Measurements from ENCODE around the gene SFXN4. TPM values are rescaled to one million over a fixed set of nuclear protein-coding genes. Genes with fewer than 3 reads are reported as not detected.
A peak's percentile ranks its signal among the peaks of the same experiment; 100 is the strongest.

SFXN4 gene
- total and polyA plus RNA-seq, 4 donors = 10.6 to 40.4 (median 22.0) TPM

DNA sequence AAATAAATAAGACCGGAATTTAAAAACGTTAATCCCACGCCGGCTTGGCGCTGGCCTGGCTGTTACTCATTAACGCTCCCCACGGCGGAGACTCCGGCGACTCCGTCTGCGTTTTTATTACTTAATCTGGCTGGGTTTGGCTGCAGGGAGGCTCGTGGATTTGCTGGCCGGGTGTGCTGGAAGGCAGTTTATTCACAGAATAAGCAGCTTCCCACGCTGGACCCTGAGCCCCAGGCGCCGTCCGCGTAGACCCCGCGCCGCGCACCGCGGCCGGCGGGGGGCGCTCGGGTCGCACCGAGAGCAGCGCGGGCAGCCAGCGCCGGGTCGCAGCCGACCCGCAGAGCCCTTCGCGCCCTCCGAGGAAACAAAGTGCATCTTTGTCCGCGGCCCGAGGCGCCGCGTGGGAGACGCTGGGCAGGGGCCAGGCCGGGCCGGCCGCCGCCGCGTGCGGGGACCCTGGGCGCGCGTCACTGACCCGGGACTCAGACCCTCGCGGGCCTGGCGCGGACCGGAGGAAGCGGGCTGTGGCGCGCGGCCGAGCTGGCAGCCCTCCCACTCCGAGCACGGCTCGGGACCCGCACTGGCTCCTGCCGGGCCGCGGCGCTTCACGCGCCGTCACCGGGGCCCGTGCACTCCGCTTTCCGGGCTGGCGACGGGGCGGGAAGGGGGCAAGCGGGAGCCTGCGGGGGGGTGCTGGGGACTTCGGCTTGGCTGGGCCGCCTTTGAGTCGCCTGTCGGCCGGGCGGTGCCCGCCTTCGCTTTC lies 41.3 kb upstream of the SFXN4 start:
- H3K4me1 ChIP-seq (ENCODE audit: control insufficient read depth in 5 of 5, insufficient read depth in 5 of 5, low read length in 5 of 5) = peaks cover 0 to 38% (median 24%) of the 10 kb centered on the region in 5 donors
- H3K27ac ChIP-seq (ENCODE audit: low read depth in 1 of 2, low read length in 1 of 2) = peak overlapping the region; percentile 95 to 97
- H3K36me3 ChIP-seq (ENCODE audit: control insufficient read depth in 4 of 4, insufficient read depth in 4 of 4, low read length in 4 of 4) = peaks cover 0 to 3% (median under 1%) of the 10 kb centered on the region in 4 donors
- TF ChIP-seq, protein P1, sequence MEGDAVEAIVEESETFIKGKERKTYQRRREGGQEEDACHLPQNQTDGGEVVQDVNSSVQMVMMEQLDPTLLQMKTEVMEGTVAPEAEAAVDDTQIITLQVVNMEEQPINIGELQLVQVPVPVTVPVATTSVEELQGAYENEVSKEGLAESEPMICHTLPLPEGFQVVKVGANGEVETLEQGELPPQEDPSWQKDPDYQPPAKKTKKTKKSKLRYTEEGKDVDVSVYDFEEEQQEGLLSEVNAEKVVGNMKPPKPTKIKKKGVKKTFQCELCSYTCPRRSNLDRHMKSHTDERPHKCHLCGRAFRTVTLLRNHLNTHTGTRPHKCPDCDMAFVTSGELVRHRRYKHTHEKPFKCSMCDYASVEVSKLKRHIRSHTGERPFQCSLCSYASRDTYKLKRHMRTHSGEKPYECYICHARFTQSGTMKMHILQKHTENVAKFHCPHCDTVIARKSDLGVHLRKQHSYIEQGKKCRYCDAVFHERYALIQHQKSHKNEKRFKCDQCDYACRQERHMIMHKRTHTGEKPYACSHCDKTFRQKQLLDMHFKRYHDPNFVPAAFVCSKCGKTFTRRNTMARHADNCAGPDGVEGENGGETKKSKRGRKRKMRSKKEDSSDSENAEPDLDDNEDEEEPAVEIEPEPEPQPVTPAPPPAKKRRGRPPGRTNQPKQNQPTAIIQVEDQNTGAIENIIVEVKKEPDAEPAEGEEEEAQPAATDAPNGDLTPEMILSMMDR (IDR thresholded peaks at IDR 0.05; ENCODE audit: control extremely low read depth, extremely low read depth) = peak; percentile 36
- H3K9ac ChIP-seq (ENCODE audit: insufficient read depth in 1 of 2, low read length in 2 of 2) = no peak overlapping the region
- ATAC-seq (ENCODE audit: insufficient read depth, low FRiP score) (peak; percentile 64), DNase-seq (peak; percentile 80 to 86 (median 82))
- no peaks in the 10 kb centered on the region for H3K9me3 ChIP-seq (ENCODE audit: control insufficient read depth in 4 of 4, insufficient read depth in 3 of 4, low read length in 3 of 4)
- no peaks in the 10 kb centered on the region for H3K27me3 ChIP-seq (ENCODE audit: control insufficient read depth in 3 of 3, insufficient read depth in 3 of 3, low read length in 2 of 3)
- H3K4me3 ChIP-seq = peak overlapping the region; percentile 52
- WGBS, 2 donors = 0 to 1% methylated on average over 59 to 97 of the region's 97 CpGs

DNA sequence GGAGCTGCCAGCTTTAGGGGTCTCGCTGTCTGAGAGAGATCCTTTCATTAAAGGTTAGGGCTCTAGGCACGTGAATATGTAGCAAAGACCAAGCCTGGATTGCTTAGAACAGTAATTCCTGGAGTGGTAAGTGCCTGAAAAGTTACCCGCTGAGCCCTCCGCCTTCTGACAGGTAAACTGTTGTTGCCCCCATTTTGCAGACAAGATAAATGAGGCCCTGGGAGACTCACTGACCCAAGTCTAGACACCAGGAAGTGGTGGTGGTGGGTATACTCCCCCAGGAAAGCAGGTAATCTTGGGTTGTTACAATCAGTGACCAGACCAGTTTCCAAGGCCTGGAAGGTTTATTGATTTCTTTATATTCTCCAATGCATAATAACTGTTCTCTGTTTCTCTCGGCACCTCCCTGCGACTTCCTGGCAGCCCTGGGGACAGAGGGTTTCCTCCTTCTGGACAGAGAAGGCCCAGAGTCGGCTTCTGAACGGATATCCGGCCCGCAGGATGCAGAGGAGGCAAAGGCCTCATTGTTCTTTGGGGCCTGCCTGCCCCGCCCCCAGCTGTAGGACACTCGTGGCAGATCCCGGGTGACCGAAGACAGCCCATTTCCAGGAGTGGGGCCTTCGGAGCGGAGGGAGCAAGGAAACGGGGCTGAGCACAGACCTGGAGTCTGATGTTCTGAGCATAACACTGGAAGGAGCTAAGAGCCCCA lies 40.5 kb upstream of the SFXN4 start:
- Histone ChIP-seq H3K9me3 (ENCODE audit: control insufficient read depth in 4 of 4, insufficient read depth in 3 of 4, low read length in 3 of 4) (no peaks in the 10 kb centered on the region), H3K27ac (ENCODE audit: low read depth in 1 of 2, low read length in 1 of 2) (peak overlapping the region; percentile 95 to 97), H3K4me1 (ENCODE audit: control insufficient read depth in 5 of 5, insufficient read depth in 5 of 5, low read length in 5 of 5) (peaks cover 0 to 31% (median 18%) of the 10 kb centered on the region in 5 donors), H3K36me3 (ENCODE audit: control insufficient read depth in 4 of 4, insufficient read depth in 4 of 4, low read length in 4 of 4) (no peaks in the 10 kb centered on the region), H3K9ac (ENCODE audit: insufficient read depth in 1 of 2, low read length in 2 of 2) (peak overlapping the region in 1 of 2 donors; percentile 23), H3K4me3 (no peak overlapping the region), H3K27me3 (ENCODE audit: control insufficient read depth in 3 of 3, insufficient read depth in 3 of 3, low read length in 2 of 3) (no peaks in the 10 kb centered on the region)
- ATAC-seq (ENCODE audit: insufficient read depth, low FRiP score) (peak; percentile 8), DNase-seq (peak in 1 of 3 donors; percentile 61)
- TF ChIP-seq, protein P1 (IDR thresholded peaks at IDR 0.05; ENCODE audit: control extremely low read depth, extremely low read depth) = no peak
- 25 to 26% methylated on average over 17 of the region's 17 CpGs for WGBS, 2 donors

DNA sequence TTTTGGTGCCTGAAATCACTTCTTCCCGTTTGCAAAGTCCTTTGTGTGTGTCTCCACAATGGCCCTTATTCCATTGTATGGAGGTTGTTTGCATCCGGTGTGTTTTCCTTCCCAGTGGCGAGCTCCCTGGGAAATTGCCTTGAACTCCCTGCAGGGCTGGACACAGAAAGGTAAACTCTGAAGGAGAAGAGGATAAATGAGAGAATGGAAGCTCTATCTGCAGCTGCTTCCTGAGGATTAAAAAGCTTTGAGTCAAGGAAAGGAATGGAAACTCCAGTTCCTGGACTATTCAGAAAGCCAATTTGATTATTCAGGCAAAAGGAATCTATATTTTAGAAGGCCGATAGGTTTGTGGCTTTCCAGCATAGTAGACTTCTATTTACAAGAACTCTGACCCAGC lies 37.5 kb upstream of the SFXN4 start:
- Histone ChIP-seq H3K27me3 (ENCODE audit: control insufficient read depth in 3 of 3, insufficient read depth in 3 of 3, low read length in 2 of 3) (peaks cover 0 to 4% (median 3%) of the 10 kb centered on the region in 3 donors), H3K27ac (ENCODE audit: low read depth in 1 of 2, low read length in 1 of 2) (no peak overlapping the region), H3K9ac (ENCODE audit: insufficient read depth in 1 of 2, low read length in 2 of 2) (no peak overlapping the region), H3K36me3 (ENCODE audit: control insufficient read depth in 4 of 4, insufficient read depth in 4 of 4, low read length in 4 of 4) (no peaks in the 10 kb centered on the region), H3K9me3 (ENCODE audit: control insufficient read depth in 4 of 4, insufficient read depth in 3 of 4, low read length in 3 of 4) (no peaks in the 10 kb centered on the region), H3K4me3 (no peak overlapping the region), H3K4me1 (ENCODE audit: control insufficient read depth in 5 of 5, insufficient read depth in 5 of 5, low read length in 5 of 5) (peaks cover 0 to 12% (median 7%) of the 10 kb centered on the region in 5 donors)
- WGBS, 2 donors = 62 to 76% methylated on average over 4 of the region's 4 CpGs
- ATAC-seq (ENCODE audit: insufficient read depth, low FRiP score) (no peak), DNase-seq (no peak)
- TF ChIP-seq, protein P1 (IDR thresholded peaks at IDR 0.05; ENCODE audit: control extremely low read depth, extremely low read depth) = no peak

Measured in lung (tissue), 12 donors.